ENCODE data around the gene AQP5. TPM values are rescaled to one million over a fixed set of nuclear protein-coding genes. Genes with fewer than 3 reads are reported as not detected.
A peak's percentile ranks its signal among the peaks of the same experiment; 100 is the strongest.

The AQP5 gene
- total and polyA plus RNA-seq, 12 donors: 0.16 to 2.6 (median 0.52) TPM; not detected in 4

DNA sequence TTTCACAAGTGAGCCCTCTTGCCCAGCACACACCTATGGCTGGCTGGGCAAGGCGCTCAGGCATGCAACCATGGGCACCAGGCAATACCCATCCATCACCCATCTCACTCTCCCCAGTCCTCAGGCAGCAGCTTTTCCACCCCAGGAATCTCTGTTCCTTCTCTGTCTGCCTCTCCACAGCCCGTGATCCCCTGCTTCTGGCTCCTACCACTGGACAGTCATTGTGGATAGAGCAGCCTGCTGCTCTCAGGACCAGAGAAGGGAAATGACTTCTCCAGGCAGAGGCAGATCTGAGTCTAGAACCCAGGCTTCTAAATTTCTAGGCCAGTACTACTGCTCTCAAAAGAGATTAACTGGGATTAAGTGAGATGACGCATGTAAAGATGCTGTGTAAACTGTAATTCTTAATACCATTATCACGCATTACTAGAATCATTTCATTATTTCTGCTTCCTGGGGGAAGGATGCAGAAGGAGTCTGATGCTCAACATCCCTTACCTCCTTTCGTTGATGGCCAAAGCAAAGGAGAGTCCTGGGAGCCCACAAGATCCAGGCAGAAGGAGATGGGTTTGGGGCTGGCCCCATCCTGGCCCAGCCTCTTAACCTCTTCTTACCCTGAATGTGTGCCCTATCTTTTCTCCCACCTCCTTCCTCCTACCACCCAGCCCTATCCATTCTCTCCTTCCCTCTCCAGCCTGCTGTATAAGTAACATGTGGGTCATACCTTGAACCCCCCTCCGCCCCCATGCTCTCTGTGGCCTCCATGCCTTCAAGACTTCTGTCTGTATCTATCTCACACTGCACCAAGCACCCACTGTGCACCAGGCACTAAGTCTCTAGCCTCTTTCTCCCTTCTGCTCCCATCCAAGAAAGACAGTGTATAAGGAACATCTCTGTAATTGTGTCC is 4.8 kb upstream of the AQP5 start:
- TF ChIP-seq, protein P1, sequence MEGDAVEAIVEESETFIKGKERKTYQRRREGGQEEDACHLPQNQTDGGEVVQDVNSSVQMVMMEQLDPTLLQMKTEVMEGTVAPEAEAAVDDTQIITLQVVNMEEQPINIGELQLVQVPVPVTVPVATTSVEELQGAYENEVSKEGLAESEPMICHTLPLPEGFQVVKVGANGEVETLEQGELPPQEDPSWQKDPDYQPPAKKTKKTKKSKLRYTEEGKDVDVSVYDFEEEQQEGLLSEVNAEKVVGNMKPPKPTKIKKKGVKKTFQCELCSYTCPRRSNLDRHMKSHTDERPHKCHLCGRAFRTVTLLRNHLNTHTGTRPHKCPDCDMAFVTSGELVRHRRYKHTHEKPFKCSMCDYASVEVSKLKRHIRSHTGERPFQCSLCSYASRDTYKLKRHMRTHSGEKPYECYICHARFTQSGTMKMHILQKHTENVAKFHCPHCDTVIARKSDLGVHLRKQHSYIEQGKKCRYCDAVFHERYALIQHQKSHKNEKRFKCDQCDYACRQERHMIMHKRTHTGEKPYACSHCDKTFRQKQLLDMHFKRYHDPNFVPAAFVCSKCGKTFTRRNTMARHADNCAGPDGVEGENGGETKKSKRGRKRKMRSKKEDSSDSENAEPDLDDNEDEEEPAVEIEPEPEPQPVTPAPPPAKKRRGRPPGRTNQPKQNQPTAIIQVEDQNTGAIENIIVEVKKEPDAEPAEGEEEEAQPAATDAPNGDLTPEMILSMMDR (IDR thresholded peaks at IDR 0.05): no peak
- Histone ChIP-seq H3K27me3 (peaks cover 0 to 89% (median 74%) of the 10 kb centered on the region in 7 donors), H3K4me1 (peaks cover 3 to 30% (median 11%) of the 10 kb centered on the region in 9 donors), H3K36me3 (no peaks in the 10 kb centered on the region), H3K9me3 (no peaks in the 10 kb centered on the region), H3K4me3 (no peak overlapping the region), H3K27ac (no peak overlapping the region)
- intact Hi-C loops (cut with DNase I): loop anchor here in 1 of 10 donors (10.0 kb wide), 1 partner anchor 92 kb away; no protein-coding TSS in a partner anchor
- WGBS, 2 donors: 86 to 87% methylated on average over 6 of the region's 6 CpGs
- ATAC-seq: no peak
- no peak for DNase-seq

- H3K27ac ChIP-seq: no peak overlapping the region
- TF ChIP-seq, protein P1 (IDR thresholded peaks at IDR 0.05): no peak
- H3K9me3 ChIP-seq: no peaks in the 10 kb centered on the region
- no peak overlapping the region for H3K4me3 ChIP-seq
- peaks cover 3 to 35% (median 11%) of the 10 kb centered on the region in 9 donors for H3K4me1 ChIP-seq
- H3K27me3 ChIP-seq: peaks cover 0 to 95% (median 71%) of the 10 kb centered on the region in 7 donors
- intact Hi-C loops (cut with DNase I): loop anchor here in 1 of 10 donors (10.0 kb wide), 1 partner anchor 93 kb away; no protein-coding TSS in a partner anchor
- no peak for ATAC-seq
- H3K36me3 ChIP-seq: no peaks in the 10 kb centered on the region
- DNase-seq: no peak
These were observed 4.1 kb upstream of the AQP5 start for GRCh38 chr12:49957570-49957967.

DNA sequence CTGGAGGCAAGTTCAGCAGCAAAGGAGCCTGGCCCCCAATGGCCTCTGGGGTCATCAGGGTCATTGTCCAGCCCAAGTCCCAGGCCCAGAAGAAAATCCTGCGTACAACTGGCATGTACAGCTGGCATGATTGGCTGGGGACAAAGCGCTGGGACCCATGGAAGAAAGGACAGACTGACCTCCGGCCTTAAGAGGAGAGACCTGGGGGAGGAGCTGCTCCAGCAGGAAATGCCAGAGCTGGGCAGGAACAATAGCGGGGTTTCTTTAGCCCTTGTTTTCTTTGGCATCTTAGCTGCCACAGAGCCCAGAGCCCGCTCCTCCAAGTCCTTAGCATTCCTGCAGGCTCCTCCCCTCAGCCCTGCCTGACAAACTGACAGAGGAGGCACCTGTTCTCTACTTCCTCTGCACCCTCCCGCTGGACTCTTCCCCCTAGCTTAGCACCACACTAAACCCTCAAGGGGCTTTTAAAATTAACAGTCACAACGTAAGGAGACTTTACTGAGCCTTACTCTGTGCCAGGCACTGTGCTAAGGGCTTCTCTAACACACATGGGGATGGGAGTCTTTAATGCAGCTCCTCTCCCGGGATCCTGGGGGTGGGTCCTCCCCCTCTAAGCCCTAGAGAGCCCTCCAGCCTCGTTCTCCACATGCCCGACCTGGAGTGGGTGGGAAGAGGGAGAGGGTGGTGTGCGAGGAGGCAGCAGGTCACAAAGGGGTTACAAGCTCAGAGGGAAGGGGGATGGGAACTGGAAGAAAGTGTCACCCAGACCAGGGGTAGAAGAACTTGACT is 1.8 kb upstream of the AQP5 start:
- WGBS, 2 donors: 51% methylated on average over 11 of the region's 11 CpGs
- TF ChIP-seq, protein P1 (IDR thresholded peaks at IDR 0.05): no peak
- no peaks in the 10 kb centered on the region for H3K9me3 ChIP-seq
- DNase-seq (no peak), ATAC-seq (peak in 1 of 8 donors; percentile 14)
- H3K4me1 ChIP-seq: peaks cover 3 to 45% (median 12%) of the 10 kb centered on the region in 9 donors
- no peak overlapping the region for H3K4me3 ChIP-seq
- peaks cover 0 to 97% (median 55%) of the 10 kb centered on the region in 7 donors for H3K27me3 ChIP-seq
- H3K27ac ChIP-seq: no peak overlapping the region
- no peaks in the 10 kb centered on the region for H3K36me3 ChIP-seq
- intact Hi-C loops (cut with DNase I): loop anchor here in 5 of 10 donors (10.0 kb wide), 3 partner anchors 95 to 215 kb away; no protein-coding TSS in a partner anchor

Data from heart right ventricle (tissue), 16 donors.